GM21619 (cell line): ENCODE results near the gene UBP1.
A peak's percentile ranks its signal among the peaks of the same experiment; 100 is the strongest.
"Not testable (repeated sequence)": the region's sequence is repeated elsewhere in the genome, so short reads cannot be mapped to it uniquely, and the experiment has no call there.

ENCODE experiments used
- ATAC-seq: cut with Tn5 transposase; IDR thresholded peaks from one replicate; pipeline ENCODE4 v1.9.1; 2021; ENCODE audit not compliant: unreplicated experiment

UBP1 gene

DNA sequence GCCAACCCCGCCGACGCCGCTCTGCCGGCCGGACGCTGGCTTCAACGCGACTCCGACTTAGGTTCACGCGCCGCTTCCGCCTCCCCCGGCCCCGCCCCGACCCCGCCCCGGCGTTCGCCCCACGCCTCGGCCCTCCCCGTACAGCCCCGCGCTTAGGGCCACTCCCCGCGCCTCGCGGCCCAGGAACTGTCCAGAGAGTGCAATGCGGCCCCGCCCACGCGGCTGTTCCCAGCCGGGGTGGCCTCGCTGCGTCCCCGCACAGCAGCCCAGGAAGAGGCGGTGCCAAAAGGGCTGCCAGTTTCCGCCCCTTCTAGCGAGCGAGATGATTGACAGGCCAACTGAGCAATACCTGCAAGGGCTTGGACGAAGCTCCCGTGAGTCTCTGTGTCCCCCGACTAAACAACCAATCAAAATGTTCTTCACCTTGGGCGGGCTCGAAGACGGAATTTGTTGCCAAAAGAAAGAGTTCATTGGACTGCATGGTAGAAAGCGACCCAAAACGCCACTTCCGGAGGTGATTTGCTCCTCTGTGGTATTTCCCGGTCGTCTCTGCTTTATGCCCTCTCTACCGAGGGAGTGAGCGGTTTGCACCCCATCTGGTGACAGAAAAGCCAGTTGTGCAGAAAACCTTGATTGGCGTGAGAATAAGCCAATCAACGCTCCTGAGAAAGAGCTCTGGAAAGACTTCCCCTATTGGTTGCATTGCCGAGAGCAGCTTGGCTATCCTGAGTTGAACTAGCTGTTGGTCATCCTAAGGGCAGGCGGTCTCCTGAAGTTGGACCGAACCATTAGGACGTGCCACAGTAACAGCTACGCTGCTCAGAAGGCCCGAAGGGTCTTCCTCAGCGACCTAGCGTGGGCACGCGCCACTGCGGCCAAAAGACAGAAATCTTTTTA lies at the start of gene UBP1:
Gene UBP1 (minus strand): TSS at position 78 of the 897 bp plus-strand sequence. CDS start 557 bp downstream, outside the sequence.
- ATAC-seq, result peak; percentile 83

DNA sequence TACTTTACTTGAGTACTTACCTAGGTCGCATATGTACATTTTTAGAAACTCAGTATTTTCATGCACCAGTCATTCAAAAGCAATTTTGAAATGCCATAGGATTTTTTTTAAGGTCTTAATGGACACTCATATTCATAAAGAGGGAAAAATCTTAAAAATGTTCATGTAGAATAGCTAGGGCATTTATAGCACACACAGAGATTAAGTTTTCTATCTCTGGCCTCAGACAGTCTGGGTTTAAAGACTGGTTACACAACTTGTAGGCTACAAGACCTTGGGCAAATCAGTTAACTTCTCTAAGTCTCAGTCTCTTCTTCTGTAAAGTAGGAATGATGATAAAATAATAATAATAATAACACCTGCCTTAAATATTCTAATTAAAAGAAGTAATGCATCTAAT lies 48.5 kb upstream of the UBP1 start:
- ATAC-seq, result no peak

DNA sequence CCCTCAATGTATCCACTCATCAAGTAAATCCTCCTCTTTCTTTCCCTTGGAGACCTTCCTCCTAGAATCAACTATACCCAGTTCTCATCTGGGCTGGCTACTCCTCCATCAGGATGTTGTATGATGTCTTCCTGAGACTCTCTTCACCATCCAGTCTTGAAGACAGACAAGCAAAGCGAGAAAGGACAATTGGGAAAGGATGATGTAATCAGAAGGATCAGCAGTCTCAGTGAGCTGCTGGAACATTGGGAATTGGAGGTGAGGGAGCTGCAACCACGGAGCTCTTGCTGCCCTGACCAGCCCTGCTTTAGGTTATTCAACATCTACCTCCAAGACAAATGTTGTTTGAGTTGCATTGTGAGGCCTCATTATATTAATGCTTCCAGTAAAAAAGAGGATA lies 48.0 kb upstream of the UBP1 start:
- no peak for ATAC-seq

DNA sequence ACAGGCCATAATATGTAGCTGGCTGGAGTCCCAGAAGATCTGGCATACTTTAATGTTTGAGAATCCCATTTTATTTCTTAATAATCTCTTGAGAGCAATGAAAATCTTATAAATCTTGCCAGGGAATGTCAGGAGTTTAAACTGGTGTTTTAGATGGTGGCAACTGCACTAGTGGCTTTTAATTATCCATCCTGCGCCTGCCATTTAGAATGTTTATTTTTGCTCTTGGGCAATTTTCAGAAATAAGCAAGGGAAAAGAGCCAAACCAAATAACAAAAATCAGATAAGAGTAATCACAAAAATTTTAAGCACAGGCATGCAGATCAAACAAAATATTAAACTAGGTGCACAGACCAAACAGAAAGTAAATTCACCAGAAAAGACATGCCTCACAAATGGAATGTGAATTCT lies 41.9 kb upstream of the UBP1 start:
- ATAC-seq, result no peak

GRCh38 chr3:33474896-33475295 lies 34.7 kb upstream of the UBP1 start:
- no peak for ATAC-seq

GRCh38 chr3:33473813-33474212 lies 33.6 kb upstream of the UBP1 start:
- no peak for ATAC-seq

DNA sequence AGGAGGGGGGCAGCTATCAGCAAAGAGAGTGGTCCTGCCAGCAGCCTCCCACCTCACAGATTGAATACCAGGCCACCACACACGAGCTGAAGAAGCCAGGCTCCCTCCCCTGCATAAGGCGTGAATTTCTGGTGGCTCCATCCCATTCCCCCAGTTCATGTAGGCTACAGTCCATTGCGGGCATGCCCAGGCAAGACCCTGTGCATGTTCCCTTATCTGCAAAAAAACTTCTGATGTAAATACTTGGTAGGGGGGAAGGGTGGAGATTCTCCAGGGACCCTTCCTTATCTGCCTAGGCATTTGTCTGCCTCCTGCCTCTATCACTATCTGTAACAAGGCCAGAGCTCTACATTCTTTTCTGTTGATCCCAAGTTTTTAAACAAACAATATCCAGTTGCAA lies 27.6 kb upstream of the UBP1 start:
- ATAC-seq, result no peak

DNA sequence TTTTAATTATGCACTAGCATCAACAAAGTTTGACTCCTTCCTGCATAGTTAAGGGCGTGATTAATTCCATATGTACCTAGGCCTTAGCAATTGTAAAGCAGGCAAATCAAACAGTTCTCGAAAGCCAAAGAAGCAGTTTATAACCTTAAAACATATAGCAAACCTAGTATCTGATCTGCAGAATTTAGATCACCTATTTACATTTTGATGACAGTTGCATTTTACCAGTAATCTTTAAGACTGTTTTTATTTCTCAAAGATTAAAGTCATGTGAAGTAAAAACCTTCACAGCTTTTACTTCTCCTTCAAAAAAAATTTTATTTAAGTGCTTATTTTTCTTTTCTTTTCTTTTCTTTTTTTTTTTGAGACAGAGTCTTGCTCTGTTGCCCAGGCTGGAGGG lies 20.9 kb upstream of the UBP1 start:
- ATAC-seq, result no peak

GRCh38 chr3:33459577-33459976 lies 19.4 kb upstream of the UBP1 start:
- not testable (repeated sequence) for ATAC-seq

GRCh38 chr3:33458446-33458845 lies 18.2 kb upstream of the UBP1 start:
- ATAC-seq, result no peak

DNA sequence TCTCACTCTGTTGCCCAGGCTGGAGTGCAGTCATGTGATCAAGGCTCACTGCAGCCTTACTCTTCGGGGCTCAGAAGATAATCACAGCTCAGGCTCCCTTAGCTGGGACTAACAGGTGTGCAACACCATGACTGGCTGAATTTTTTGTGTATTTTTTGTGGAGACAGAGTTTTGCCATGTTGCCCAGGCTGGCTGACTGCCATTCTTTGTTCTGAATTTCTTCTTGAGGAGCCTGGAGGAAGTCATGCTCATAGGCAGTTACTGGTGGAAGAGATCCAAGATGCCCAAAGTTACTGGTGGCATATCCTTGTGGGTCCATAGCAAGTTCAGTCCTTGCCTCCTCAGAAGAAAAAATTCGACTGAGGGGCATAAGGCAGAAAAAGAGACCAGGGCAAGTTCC lies 16.6 kb upstream of the UBP1 start:
- no peak for ATAC-seq

GRCh38 chr3:33453331-33453761 lies 13.1 kb upstream of the UBP1 start:
- no peak for ATAC-seq

- ATAC-seq, result not testable (repeated sequence)
These were observed 11.8 kb upstream of the UBP1 start for GRCh38 chr3:33451994-33452393.

GRCh38 chr3:33447958-33448357 lies 7.8 kb upstream of the UBP1 start:
- no peak for ATAC-seq

- not testable (repeated sequence) for ATAC-seq
These were observed 7.0 kb upstream of the UBP1 start for GRCh38 chr3:33447256-33447625.

GRCh38 chr3:33442190-33442589 lies 2.0 kb upstream of the UBP1 start:
- no peak for ATAC-seq

GRCh38 chr3:33441225-33441976 lies 1.2 kb upstream of the UBP1 start:
- peak; percentile 3 for ATAC-seq

DNA sequence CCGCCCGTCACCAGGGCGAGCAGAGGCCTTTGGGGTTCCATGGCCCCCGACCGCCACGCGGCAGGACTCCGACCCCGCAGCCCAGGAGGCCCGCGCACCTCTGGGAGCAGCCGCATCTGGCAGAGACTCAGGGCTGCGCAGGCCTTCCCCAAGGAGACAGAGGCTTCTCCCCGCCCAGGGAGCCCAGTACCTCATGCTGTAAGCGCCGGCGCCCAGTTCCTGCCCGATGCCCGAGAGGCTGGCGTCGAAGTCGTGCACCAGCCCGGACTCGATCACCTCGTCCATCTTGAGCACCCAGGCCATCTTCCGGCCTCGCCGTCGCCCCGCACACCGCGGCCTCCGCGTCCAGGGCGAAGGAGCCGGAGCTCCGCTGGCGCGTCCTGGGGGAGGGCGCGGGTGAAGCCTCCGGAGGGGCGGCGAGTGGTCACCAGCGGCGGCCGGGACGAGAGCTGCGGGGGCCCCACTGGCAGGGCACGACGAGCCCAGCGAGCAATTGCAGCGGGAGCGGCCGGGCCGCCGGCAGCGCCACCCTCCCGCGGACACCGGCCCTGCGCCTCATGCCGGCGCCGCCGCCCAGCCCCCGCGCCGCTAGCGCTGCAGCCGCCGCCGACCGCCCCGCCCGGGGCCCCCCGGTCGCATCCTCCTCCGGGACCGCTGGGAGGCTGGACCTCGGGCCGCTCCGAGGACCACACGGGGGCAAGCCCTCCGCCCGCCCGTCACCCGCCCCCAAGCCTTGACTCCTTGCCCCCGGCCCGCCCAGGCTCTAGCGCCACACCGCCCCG lies 468 bp downstream of the UBP1 start:
- peak; percentile 15 for ATAC-seq

DNA sequence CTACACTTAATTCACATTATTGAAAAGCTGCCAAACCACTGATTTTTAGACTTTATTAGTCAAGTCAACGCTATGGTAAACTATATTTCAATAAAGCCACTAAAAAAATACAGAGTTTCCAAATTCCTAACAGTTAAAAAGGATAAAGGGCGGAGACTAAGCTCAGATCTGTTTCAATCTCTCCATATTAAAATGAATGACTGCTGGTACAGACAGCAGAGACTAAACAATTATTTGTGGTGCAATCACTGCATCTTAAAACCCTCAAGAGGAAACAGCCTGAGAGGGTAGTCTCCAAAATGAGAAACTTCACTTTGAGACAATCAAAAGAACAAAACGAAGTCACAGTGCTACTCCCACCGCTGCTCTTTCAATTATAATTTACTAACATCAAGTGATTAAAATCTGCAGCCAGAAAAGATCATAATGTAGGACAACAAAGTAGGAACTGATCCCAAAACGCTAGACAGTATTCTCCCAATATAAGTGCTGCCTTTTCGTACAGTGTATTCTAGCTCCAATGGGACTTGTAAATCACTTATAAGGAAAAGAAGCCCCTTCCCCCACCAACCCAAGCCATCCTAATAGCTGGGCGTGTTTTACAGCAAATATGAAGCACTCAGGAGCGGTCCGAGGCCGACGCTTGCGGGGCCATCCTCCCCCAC lies 1.2 kb downstream of the UBP1 start:
- no peak for ATAC-seq

- ATAC-seq, result no peak
These were observed 1.9 kb downstream of the UBP1 start for GRCh38 chr3:33438284-33438668.
